ENCODE results near the gene CLOCK.

DNA sequence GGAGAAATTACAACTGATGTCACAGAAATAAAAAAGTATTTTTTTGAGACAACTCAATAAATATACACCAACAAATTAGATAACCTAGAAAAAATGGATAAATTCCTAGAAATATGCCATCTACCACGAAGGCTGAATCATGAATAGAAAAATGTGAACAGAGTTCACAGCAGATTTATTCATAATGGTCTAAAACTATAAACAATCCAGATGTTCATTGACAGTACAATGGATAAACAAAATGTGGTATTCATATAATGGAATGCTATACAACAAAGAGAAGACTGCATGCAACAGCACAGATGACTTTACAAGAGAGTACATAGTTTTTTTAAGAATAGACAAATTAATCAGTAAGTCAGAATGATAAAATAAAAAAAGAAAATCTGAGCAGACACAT lies 55.2 kb downstream of the CLOCK start:
- TF ChIP-seq, protein P1, sequence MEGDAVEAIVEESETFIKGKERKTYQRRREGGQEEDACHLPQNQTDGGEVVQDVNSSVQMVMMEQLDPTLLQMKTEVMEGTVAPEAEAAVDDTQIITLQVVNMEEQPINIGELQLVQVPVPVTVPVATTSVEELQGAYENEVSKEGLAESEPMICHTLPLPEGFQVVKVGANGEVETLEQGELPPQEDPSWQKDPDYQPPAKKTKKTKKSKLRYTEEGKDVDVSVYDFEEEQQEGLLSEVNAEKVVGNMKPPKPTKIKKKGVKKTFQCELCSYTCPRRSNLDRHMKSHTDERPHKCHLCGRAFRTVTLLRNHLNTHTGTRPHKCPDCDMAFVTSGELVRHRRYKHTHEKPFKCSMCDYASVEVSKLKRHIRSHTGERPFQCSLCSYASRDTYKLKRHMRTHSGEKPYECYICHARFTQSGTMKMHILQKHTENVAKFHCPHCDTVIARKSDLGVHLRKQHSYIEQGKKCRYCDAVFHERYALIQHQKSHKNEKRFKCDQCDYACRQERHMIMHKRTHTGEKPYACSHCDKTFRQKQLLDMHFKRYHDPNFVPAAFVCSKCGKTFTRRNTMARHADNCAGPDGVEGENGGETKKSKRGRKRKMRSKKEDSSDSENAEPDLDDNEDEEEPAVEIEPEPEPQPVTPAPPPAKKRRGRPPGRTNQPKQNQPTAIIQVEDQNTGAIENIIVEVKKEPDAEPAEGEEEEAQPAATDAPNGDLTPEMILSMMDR (IDR thresholded peaks at IDR 0.05; ENCODE audit: poor library complexity) = no peak
- TF ChIP-seq EZH2phosphoT487 (IDR thresholded peaks at IDR 0.05; ENCODE audit: low read depth, severe bottlenecking, unreplicated experiment) = no peak
